Measurements from ENCODE around the gene RGMA.

The RGMA gene

GRCh38 chr15:93017526-93017925, 71.5 kb downstream of the RGMA start:
- no peak for DNase-seq
- no peak for ATAC-seq

- DNase-seq (no peak), ATAC-seq (no peak)
These were observed 76.2 kb downstream of the RGMA start for GRCh38 chr15:93012786-93013185.

GRCh38 chr15:93007994-93008393, 81.0 kb downstream of the RGMA start:
- ATAC-seq (no peak), DNase-seq (no peak)

- no peak for DNase-seq
- no peak for ATAC-seq
These were observed 83.9 kb downstream of the RGMA start for GRCh38 chr15:93005133-93005532.

GRCh38 chr15:93001881-93002280, 87.1 kb downstream of the RGMA start:
- ATAC-seq: no peak
- no peak for DNase-seq

- ATAC-seq (no peak), DNase-seq (no peak)
These were observed 87.9 kb downstream of the RGMA start for GRCh38 chr15:93001156-93001555.

- no peak for ATAC-seq
- DNase-seq: no peak
These were observed 91.2 kb downstream of the RGMA start for GRCh38 chr15:92997821-92998220.

- DNase-seq (no peak), ATAC-seq (no peak)
These were observed 96.3 kb downstream of the RGMA start for GRCh38 chr15:92992720-92993119.

GRCh38 chr15:92990031-92990430, 99.0 kb downstream of the RGMA start:
- DNase-seq (no peak), ATAC-seq (no peak)

- DNase-seq: no peak
- ATAC-seq: no peak
These were observed 99.5 kb downstream of the RGMA start for GRCh38 chr15:92989470-92989869.

All from stimulated activated naive CD8-positive, alpha-beta T cell treated with anti-CD3 and anti-CD28 coated beads, Interleukin-15, Interleukin-2, amounts not matched to agents 100 U/mL and 50 U/mL, for 24 hours (primary cell).